Prostate gland (tissue), 2 donors: ENCODE data around the gene RPUSD3. TPM values are rescaled to one million over a fixed set of nuclear protein-coding genes. Genes with fewer than 3 reads are reported as not detected.

ENCODE experiments used
- DNase-seq: peaks from one replicate; pipeline ENCODE4 v3.0.0-alpha.2; 2019; ENCODE audit warnings: low spot score
- H3K27ac ChIP-seq, 2 donors: fragments of 200-600 bp; sonication (generic); 2 replicates each; pipeline ENCODE4 v1.5.1; 2017 to 2019
- H3K27me3 ChIP-seq: fragments of 200-600 bp; sonication (generic); replicated peaks from 2 replicates; pipeline ENCODE4 v1.5.1; 2019; ENCODE audit not compliant: insufficient read depth
- H3K36me3 ChIP-seq, 2 donors: fragments of 200-600 bp; sonication (generic); 1 replicate in 1 of 2; 2 replicates in 1 of 2; pipeline versions ENCODE4 v1.5.1 to v1.8.1; 2017 to 2019
- H3K4me1 ChIP-seq: fragments of 200-600 bp; sonication (generic); replicated peaks from 2 replicates; pipeline ENCODE4 v1.5.1; 2019
- H3K4me3 ChIP-seq, 2 donors: fragments of 200-600 bp; sonication (generic); 2 replicates each; pipeline ENCODE4 v1.5.1; 2017 to 2019
- H3K9me3 ChIP-seq: fragments of 200-600 bp; sonication (generic); 2 replicates; pipeline ENCODE4 v1.5.1; 2017
- CTCF ChIP-seq, 4 experiments: fragments of 200-600 bp in 2 of 4; fragments of 450-650 bp in 2 of 4; sonication (generic) in 2 of 4; IDR thresholded peaks; 1 replicate in 3 of 4; 2 replicates in 1 of 4; pipeline ENCODE4 v1.5.1; 2016 to 2019; ENCODE audit warnings: antibody characterized with exemption in 4 of 4, mild to moderate bottlenecking in 2 of 4, moderate library complexity in 2 of 4
- POLR2A ChIP-seq: fragments of 450-650 bp; IDR thresholded peaks from one replicate; pipeline ENCODE4 v1.6.1; 2016; ENCODE audit warnings: antibody characterized with exemption, mild to moderate bottlenecking
- POLR2AphosphoS5 ChIP-seq: sonication (generic); formaldehyde crosslinking; IDR thresholded peaks from one replicate; pipeline ENCODE4 v1.6.1; 2017; ENCODE audit warnings: antibody characterized with exemption
- WGBS: methylation state at CpG from one replicate; pipeline ENCODE4 v1.1.5; 2018; 5-methylcytosine and 5-hydroxymethylcytosine counted together
- intact Hi-C: fragments of 100-400 bp; cut with DNase I; formaldehyde crosslinking; loops from one replicate; pipeline ENCODE4 v1.14.2; 2022
- total RNA-seq, 2 donors: library from RNA; depleted of rRNA; stranded (reverse); fragments of >200 nt; gene quantifications; one replicate each; pipeline ENCODE4 v1.1.0, GENCODE V29; 2016

The RPUSD3 gene
- total RNA-seq, 2 donors from 2014 or later, result 40.9 to 44.6 TPM

- intact Hi-C loops, result no loop called here
- no peak for DNase-seq
- H3K27me3 ChIP-seq, result no peaks in the 10 kb centered on the region
- WGBS, result 83% methylated on average over 12 of the region's 12 CpGs
- H3K4me1 ChIP-seq, result no peaks in the 10 kb centered on the region
- H3K36me3 ChIP-seq, result no peaks in the 10 kb centered on the region
- H3K9me3 ChIP-seq, result no peaks in the 10 kb centered on the region
- H3K4me3 ChIP-seq, result no peak overlapping the region
- no peak overlapping the region for H3K27ac ChIP-seq
- no peak for TF ChIP-seq POLR2A
- no peak for TF ChIP-seq CTCF (IDR thresholded peaks at IDR 0.05)
- TF ChIP-seq POLR2AphosphoS5, result no peak
These were observed 23.3 kb downstream of the RPUSD3 start for GRCh38 chr3:9820543-9820942.

- TF ChIP-seq POLR2A, result no peak
- TF ChIP-seq CTCF (IDR thresholded peaks at IDR 0.05), result no peak
- no peak for TF ChIP-seq POLR2AphosphoS5
- H3K4me1 ChIP-seq, result no peaks in the 10 kb centered on the region
- intact Hi-C loops, result no loop called here
- H3K27me3 ChIP-seq, result no peaks in the 10 kb centered on the region
- H3K9me3 ChIP-seq, result no peaks in the 10 kb centered on the region
- 97% methylated on average over 6 of the region's 7 CpGs for WGBS
- no peaks in the 10 kb centered on the region for H3K36me3 ChIP-seq
- H3K27ac ChIP-seq, result no peak overlapping the region
- H3K4me3 ChIP-seq, result no peak overlapping the region
- DNase-seq, result no peak
These were observed 25.0 kb downstream of the RPUSD3 start for GRCh38 chr3:9818666-9819335.

- TF ChIP-seq POLR2A, result no peak
- TF ChIP-seq POLR2AphosphoS5, result no peak
- no peak for TF ChIP-seq CTCF (IDR thresholded peaks at IDR 0.05)
- Histone ChIP-seq H3K27me3 (no peaks in the 10 kb centered on the region), H3K27ac (no peak overlapping the region), H3K9me3 (no peaks in the 10 kb centered on the region), H3K4me3 (no peak overlapping the region), H3K4me1 (no peaks in the 10 kb centered on the region), H3K36me3 (no peaks in the 10 kb centered on the region)
- 86% methylated on average over 6 of the region's 6 CpGs for WGBS
- no peak for DNase-seq
- intact Hi-C loops, result no loop called here
These were observed 26.4 kb downstream of the RPUSD3 start for GRCh38 chr3:9817436-9817835.

GRCh38 chr3:9815986-9816385 lies 27.8 kb downstream of the RPUSD3 start:
- Histone ChIP-seq H3K4me3 (no peak overlapping the region), H3K27ac (no peak overlapping the region), H3K9me3 (no peaks in the 10 kb centered on the region), H3K36me3 (no peaks in the 10 kb centered on the region), H3K27me3 (no peaks in the 10 kb centered on the region), H3K4me1 (no peaks in the 10 kb centered on the region)
- TF ChIP-seq POLR2A (no peak), POLR2AphosphoS5 (no peak), CTCF (IDR thresholded peaks at IDR 0.05) (no peak)
- WGBS, result 90% methylated on average over 9 of the region's 9 CpGs
- DNase-seq, result no peak
- intact Hi-C loops, result no loop called here

GRCh38 chr3:9812870-9813483 lies 30.8 kb downstream of the RPUSD3 start:
- H3K4me3 ChIP-seq, result no peak overlapping the region
- no peaks in the 10 kb centered on the region for H3K36me3 ChIP-seq
- TF ChIP-seq CTCF (IDR thresholded peaks at IDR 0.05) (no peak), POLR2A (no peak), POLR2AphosphoS5 (no peak)
- no peaks in the 10 kb centered on the region for H3K27me3 ChIP-seq
- H3K4me1 ChIP-seq, result no peaks in the 10 kb centered on the region
- DNase-seq, result no peak
- intact Hi-C loops, result no loop called here
- H3K27ac ChIP-seq, result no peak overlapping the region
- no peaks in the 10 kb centered on the region for H3K9me3 ChIP-seq
- WGBS, result 95% methylated on average over 9 of the region's 9 CpGs
